Mammary epithelial cell (primary cell): ENCODE data around the gene UVRAG.

Experiments
- CTCF ChIP-seq, 2 donors: IDR thresholded peaks in 1 of 2; conservative IDR thresholded peaks in 1 of 2; 2 replicates each; pipeline ENCODE4 v1.5.1; 2011 to 2012; ENCODE audit warnings: inconsistent platforms in 2 of 2, low read length in 2 of 2, mild to moderate bottlenecking in 2 of 2, control low read depth in 1 of 2, low read depth in 1 of 2; ENCODE audit not compliant: insufficient read depth in 1 of 2; ENCODE audit errors: extremely low read depth in 1 of 2
- EZH2 ChIP-seq: IDR thresholded peaks from 2 replicates; pipeline ENCODE4 v1.6.1; 2012; ENCODE audit warnings: low read length, inconsistent platforms, borderline replicate concordance

DNA sequence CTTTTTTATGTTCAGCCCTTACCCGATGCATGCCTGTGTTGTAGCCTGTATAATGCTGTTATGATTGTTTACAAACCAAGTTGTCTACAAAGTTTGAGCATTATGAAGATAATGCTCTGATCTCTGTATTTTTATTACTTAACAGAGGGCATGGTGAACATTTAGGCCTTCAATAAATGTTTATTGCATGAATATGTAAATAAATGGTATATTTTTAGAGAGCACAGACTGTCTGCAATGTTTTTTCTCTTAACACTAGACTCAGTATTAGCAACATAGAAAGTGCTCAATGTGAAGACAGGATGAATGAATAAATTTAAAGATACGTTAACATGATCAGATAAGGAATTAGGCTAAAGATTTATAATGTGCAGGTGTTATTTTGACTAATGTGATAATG lies 130.9 kb downstream of the UVRAG start:
- TF ChIP-seq CTCF (conservative IDR thresholded peaks at IDR 0.05 in 1 of 2, IDR thresholded peaks at IDR 0.05 in 1 of 2; ENCODE audit: extremely low read depth in 1 of 2, insufficient read depth in 1 of 2, low read depth in 1 of 2, low read length in 2 of 2), result no peak
- TF ChIP-seq EZH2, result no peak
